CD4-positive, alpha-beta T cell treated with Interleukin-1 beta for 1 hour (primary cell): ENCODE results near the gene PHF23.

Source experiments
- DNase-seq, 2 donors: peaks; one replicate each; pipeline ENCODE4 v3.0.0-alpha.2; 2020 to 2022

PHF23 gene

DNA sequence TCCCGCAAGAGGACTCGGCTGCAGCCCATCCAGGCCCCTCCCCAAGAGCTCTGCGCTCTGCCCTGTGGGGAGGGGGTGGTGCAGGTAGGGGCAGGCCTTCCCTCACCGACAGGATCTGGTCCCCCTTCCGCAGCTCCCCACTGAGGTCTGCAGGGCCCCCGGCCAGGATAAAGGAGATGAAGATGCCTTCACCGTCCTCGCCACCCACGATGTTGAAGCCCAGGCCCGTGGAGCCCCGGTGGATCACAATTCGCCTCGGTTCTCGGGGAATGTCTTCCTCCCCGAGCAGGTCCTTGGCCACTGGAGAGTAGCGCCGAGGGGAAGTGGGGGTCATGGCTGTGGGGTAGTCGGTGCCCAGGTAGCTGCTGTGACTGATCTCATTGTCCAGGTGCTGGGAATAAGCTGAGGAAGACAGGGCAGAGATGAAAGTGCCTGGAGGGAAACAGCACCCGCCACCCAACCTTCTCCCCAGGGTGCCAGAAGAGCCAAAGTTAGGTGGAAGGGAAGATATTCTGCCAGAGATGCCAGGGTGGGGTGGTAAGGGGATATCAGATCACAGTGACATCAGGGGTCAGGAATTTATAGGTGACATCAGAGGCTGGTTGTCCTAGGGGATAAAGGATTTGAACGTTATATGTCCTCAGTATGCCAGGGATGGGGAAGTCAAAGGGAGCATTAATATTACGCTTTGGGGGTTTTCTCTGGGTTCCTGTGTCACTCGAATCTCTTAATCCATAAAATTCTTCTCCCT lies 42.4 kb downstream of the PHF23 start:
- no peak for DNase-seq

DNA sequence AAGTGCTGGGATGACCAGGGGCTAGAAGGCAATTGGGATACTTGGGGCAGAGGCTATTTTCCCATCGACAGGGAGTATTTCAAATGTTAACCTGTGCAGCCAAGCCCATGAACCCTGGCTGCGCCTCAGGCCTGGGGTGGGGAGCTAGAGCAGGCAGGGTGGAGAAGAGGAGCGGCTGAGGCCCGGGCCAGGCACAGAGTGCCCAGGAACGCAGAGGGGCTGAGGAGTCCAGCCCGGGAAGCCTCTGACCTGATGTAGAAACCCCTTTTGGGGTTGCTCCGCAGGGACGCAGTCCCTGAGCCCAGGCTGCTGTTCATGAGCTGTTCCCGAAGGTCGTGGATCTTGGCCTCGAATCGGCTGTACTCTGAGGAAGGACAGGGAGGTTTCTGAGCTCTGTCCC lies 43.3 kb downstream of the PHF23 start:
- DNase-seq: no peak

DNA sequence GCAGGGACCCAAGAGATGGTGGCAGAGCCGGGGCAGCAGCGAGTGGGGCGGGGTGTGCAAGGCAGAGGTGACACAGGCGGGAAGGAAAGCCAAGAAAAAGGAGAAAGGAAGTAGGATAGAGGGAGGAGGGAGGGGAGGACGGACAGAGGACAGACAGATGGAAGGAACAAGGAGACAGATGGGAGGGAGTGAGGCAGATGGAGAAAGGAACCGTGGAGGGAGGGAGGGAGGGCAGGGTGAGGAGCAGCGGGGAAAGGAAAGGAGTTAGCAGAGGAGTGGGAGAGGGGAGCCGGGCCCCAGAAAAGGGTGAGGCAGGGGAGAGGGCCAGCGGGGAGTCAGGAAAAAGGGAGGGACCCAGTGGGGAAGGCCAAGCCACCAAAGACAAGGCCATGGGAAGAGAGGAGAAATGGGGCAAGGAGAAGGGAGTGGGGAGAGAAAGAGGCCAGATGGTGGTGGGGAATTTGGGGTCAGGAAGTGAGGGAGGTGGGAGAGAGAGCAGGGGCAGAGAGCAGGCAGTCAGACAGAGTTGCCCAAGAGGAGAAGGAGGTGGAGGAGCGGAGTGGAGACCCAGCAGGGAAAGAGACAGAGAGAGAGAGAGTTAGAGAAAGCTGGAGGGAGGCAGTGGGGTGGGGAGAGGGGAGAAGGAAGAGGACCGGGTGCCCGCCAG lies 46.9 kb downstream of the PHF23 start:
- DNase-seq: no peak

DNA sequence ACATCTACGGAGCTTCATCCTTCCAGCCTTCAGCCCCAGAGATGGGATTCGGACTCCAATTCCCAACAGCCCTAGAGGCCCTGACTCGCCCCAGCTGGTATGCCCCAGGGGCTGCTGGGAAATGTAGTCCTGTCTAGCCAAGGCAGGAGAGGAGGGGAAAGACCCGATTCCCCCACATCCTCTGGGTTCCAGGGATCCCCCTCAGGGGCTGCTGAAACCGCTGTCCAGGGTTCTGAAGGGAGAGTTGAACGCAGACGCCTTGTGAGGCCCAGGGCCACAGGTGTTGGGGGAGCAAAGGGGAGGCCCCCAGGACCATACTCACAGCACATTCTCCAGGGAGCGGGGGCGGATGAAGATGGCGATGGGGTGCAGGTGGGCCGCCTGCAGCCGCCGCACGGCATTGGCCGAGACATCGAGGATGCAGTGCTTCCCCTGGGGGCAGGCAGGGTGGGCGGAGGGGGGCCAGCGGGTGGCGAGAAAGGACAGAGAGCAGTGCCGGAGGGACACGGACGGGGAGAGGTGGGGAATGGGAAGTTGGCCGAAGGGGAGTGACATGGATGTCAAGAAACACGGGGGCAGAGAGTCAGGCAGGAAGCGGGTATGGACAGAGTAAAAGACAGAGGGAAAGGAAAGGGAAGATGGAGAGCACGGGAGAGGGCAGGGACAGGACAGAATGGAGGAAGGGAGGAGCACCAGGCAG lies 47.5 kb downstream of the PHF23 start:
- no peak for DNase-seq

DNA sequence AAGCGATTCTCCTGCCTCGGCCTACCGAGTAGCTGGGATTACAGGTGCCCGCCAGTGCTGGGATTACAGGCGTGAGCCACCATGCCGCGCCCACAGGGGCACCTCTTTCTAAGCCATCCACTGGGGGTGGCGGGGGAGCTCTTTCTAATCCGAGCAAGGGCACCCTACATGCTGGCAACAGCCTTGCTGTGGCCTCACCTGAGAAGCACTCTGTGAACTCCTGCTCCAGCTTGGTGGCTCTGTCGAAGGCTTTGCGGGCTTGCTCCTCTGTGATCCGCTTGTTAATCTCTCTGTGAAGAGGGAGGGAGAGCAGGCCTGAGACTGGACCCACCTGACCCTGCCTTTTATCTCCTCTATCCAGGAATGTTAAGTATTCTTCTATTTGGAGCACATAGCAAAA lies 48.2 kb downstream of the PHF23 start:
- no peak for DNase-seq

DNA sequence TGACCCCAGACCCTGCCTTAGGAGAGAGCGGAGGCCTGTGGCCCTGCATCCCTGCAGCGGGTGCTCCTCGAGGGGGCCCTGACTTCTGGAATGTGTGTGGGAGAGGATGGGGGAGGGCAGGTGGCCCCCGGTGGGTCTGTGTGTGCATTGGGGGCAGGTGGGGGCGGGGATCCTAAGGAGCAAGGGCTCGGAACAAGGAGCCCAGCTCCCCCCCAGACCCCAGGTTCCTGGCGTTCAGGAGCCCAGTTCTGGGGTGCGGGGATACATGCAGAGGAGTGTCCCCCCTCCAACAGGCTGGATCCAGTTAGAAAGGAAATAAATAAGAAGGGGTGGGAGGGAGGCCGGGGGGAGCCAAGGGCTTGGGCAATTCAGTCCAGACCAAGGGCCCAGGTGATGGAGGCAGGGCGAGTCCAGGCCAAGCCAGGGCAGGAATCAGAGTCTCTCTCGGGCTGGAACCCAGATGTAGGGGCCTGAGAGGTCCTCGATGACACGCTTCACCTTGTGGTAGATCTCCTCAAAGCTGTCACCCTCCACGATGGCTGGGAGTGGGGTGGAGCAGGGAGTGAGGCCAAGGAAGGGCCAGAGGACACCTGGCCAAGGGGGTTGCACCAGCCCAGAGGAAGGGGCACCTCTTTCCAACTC lies 48.9 kb downstream of the PHF23 start:
- DNase-seq: no peak

DNA sequence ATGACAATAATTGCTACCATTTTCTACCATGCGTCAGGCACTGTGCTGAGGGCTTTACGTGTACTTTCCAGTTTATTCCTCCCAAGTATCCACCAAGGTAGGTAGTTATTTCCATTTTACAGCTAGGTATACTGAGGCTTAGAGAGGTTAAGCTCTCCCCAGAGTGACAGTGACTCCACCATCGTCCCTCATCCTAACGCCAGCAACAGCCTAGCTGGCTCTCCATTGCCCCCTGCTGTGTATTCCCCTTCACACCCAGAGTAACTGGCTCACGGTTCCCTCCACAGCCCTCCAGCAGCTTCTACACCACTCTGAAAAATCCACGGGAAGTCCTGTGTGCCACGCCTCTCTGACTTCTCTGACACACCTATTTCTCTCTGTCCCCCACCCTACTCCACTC lies 53.0 kb downstream of the PHF23 start:
- DNase-seq: no peak
